Fibroblast of the aortic adventitia (primary cell): Measurements from ENCODE around the gene LAMP1. TPM values are rescaled to one million over a fixed set of nuclear protein-coding genes. Genes with fewer than 3 reads are reported as not detected.

Source experiments
- DNase-seq: peaks from one replicate; pipeline ENCODE4 v3.0.0-alpha.2; 2010; ENCODE audit warnings: low read depth
- H3K4me3 ChIP-seq: 2 replicates; pipeline ENCODE4 v1.5.1; 2011; ENCODE audit warnings: low read depth, mild to moderate bottlenecking, control low read depth, low read length, moderate library complexity
- total RNA-seq: library from RNA; depleted of rRNA; stranded (reverse); fragments of >200 nt; gene quantifications from 2 replicates; pipeline ENCODE4 v1.2.3, GENCODE V29; 2012; ENCODE audit warnings: low replicate concordance
- TF ChIP-seq, protein P1 (sequence below): IDR thresholded peaks from 2 replicates; pipeline ENCODE4 v1.5.1; 2011; ENCODE audit warnings: mild to moderate bottlenecking, low read length, control low read depth, inconsistent platforms; ENCODE audit not compliant: insufficient read depth

Gene LAMP1
- total RNA-seq, 1 donor: 161 TPM

DNA sequence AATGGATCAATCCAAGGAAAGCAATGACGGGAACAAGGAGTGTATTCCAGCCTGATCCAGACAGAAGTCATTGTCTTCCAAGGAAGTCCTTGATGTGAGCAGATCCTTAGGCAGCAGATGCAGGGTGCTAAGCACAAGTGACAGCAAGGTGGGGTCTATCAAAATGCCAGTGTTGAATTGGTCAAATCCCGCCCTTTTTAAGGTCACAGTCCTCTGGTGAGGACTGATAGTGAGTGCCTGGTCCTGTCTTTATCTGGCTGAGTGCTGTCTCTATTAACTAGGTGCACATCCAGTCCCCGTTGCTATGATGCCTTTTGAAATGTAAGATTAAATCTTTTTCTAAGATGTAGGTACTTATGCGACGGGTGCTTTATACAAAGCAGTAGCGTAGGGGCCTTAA is 1.3 kb upstream of the LAMP1 start:
- H3K4me3 ChIP-seq: no peak overlapping the region
- TF ChIP-seq, protein P1, sequence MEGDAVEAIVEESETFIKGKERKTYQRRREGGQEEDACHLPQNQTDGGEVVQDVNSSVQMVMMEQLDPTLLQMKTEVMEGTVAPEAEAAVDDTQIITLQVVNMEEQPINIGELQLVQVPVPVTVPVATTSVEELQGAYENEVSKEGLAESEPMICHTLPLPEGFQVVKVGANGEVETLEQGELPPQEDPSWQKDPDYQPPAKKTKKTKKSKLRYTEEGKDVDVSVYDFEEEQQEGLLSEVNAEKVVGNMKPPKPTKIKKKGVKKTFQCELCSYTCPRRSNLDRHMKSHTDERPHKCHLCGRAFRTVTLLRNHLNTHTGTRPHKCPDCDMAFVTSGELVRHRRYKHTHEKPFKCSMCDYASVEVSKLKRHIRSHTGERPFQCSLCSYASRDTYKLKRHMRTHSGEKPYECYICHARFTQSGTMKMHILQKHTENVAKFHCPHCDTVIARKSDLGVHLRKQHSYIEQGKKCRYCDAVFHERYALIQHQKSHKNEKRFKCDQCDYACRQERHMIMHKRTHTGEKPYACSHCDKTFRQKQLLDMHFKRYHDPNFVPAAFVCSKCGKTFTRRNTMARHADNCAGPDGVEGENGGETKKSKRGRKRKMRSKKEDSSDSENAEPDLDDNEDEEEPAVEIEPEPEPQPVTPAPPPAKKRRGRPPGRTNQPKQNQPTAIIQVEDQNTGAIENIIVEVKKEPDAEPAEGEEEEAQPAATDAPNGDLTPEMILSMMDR: no peak
- no peak for DNase-seq

DNA sequence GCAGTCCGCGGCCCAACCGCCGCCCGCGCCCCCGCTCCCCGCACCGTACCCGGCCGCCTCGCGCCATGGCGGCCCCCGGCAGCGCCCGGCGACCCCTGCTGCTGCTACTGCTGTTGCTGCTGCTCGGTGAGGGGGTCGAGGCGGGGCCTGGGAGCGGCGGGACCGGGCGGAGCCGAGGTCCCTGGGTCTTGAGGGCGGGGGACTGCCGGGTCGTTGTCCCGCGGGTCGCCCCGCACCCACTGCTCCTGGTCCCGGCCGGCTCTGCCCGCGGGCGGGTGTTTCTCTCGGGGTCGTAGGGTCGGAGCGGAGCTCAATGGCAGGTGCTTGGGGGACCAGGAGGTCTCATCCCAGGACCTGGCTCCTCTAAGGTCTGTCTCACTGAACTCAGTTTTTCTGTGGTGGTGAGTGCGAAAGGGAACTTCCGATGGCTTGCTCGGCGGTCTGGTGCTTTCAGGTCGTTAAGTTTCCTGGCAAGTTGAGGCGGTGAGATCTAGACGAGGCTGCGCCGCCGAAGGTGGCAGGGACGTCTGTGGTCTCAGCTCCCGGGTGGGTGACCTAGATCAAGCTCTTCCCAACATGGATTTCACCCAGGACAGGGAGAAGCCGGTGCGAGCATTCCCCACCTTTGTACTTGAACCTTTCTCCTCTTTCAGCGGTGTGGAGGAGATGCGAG is 467 bp downstream of the LAMP1 start:
- TF ChIP-seq, protein P1: no peak
- peak; percentile 14 for DNase-seq
- H3K4me3 ChIP-seq: peak overlapping the region; percentile 95

DNA sequence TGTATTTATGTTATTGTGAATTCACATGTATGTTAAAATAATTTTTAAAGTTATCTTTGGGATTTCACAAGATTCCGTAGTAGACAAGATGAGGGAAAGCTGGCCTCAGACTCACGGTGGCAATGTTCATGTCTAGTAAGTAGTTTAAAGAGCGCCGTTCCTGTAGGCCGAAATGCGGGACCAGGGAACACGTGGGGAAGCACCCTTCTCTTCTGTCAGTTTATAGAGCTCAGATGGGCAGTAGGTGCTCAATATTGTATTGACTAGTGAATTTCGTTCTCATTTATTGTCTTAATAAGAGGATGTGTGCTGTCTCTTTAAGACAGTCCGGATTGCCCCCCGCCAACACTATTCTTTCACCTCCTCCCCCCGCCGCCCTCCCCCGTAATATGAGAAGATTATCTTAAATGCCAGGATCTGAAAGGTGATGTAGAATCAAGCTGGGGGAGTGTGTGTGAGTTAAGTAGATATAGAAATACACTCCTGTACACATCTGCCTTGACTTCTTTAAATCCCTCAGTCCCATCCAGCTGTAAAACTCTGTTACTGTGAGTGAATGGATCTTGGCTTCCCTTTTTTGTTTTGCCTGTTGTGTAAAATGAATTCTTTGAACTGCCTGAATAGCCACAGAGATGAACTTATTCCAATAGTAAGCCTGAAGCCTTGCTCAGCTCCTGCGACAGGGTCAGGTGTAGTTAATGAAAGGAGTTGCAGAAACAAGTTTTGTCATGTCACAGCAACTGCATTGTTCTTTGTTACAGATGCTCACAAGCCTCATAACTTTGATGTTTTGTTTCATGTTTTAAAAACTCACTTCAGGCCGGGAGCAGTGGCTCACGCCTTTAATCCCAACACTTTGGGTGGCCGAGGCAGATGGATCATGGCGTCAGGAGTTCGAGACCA is 1.3 kb downstream of the LAMP1 start:
- TF ChIP-seq, protein P1: no peak
- DNase-seq: peak; percentile 14
- H3K4me3 ChIP-seq: peak overlapping the region; percentile 95

DNA sequence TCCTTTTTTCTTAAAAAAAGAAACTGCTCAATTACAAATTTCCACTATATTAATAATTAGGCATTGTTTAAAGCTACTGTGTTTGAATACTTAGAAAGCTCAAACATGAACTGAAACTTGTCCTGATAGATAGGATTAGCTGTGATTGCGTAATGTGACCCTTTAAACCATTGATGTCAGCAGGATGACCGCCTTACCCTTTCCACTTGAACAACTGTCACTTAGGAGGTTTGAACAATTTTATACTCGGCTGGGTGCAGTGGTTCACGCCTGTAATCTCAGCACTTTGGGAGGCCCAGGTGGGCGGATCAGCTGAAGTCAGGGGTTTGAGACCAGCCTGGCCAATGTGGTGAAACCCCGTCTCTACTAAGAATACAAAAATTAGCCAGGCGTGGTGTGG is 2.9 kb downstream of the LAMP1 start:
- DNase-seq: no peak
- H3K4me3 ChIP-seq: no peak overlapping the region
- TF ChIP-seq, protein P1: no peak

DNA sequence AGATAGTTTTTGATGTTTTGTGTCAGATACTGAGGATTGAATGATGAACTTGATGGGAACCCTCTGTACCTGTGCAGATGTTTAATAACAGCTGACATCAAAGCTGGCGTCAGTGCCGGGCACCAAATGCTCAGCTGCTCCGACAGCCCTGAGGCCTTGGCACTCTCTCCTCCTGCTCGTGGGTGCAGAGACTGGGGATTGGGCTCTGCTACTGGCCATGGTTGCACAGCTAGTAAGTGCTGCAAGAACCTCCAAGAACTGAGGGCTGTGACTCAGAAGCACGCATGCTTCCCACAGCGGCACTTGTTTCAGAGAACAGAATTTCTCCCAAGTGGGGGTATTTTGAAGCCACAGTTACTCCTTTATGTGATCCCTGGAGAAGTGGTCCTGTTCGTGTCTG is 5.9 kb downstream of the LAMP1 start:
- no peak overlapping the region for H3K4me3 ChIP-seq
- no peak for DNase-seq
- TF ChIP-seq, protein P1: no peak

DNA sequence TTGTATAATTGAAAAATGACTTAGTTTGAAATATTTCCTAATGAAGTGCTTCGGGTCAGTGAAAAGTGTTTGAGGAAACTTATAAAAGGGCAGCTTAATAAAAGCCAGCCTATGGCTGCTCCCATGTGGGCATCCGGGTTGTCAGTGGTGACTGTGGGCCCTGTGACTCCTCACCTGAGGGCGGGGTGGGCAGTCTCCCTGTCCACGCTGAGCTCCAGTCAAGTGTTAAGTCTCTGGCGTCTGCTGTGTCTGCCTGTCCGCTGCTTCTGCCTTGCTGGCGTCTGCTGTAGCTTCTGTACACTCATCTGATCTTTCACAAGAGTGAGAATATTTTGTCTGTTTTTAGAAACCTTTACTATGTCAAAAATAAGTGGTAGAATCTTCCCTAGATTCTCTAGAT is 7.1 kb downstream of the LAMP1 start:
- no peak overlapping the region for H3K4me3 ChIP-seq
- TF ChIP-seq, protein P1: no peak
- DNase-seq: no peak
